Muscle of arm (tissue), 14 donors: ENCODE results near the gene ATP13A1. TPM values are rescaled to one million over a fixed set of nuclear protein-coding genes. Genes with fewer than 3 reads are reported as not detected.
"Not testable (repeated sequence)": the region's sequence is repeated elsewhere in the genome, so short reads cannot be mapped to it uniquely, and the experiment has no call there.

Experiments
- DNase-seq: peaks from one replicate; pipeline ENCODE4 v3.0.0-alpha.2; 2013
- long read RNA-seq, 11 donors: transcript quantifications; one replicate each; lab custom pipeline, GENCODE V29; 2026
- polyA plus RNA-seq, 12 donors: library from polyadenylated mRNA; unstranded; fragments of 120-200 nt; gene quantifications; one replicate each; pipeline ENCODE4 v1.2.1, GENCODE V29; 2013; ENCODE audit not compliant: insufficient read length in 12 of 12

Gene ATP13A1
- 10 to 100 TPM in 11 of 12 donors, not detected in 1; 19.2 to 42.9 (median 24.8) TPM for polyA plus RNA-seq
- long read RNA-seq, donor 1, partial matches to known transcripts, result 5 of 8 reads
- long read RNA-seq, donor 1, other reads (novel, unspliced or antisense), result 0 of 8 reads
- long read RNA-seq, donor 2, partial matches to known transcripts, result 0 of 2 reads
- long read RNA-seq, donor 2, other reads (novel, unspliced or antisense), result 0 of 2 reads
- long read RNA-seq, donor 3, result 0 reads
- long read RNA-seq, donor 4, result 0 reads
- long read RNA-seq, donor 5, partial matches to known transcripts, result 6 of 10 reads
- long read RNA-seq, donor 5, other reads (novel, unspliced or antisense), result 0 of 10 reads
- long read RNA-seq, donor 6, result 0 reads
- long read RNA-seq, donor 7, result 0 reads
- long read RNA-seq, donor 8, partial matches to known transcripts, result 0 of 2 reads
- long read RNA-seq, donor 8, other reads (novel, unspliced or antisense), result 0 of 2 reads
- long read RNA-seq, donor 9, result 0 reads
- long read RNA-seq, donor 10, partial matches to known transcripts, result 0 of 1 reads
- long read RNA-seq, donor 10, other reads (novel, unspliced or antisense), result 0 of 1 reads
- long read RNA-seq, donor 11, partial matches to known transcripts, result 0 of 2 reads
- long read RNA-seq, donor 11, other reads (novel, unspliced or antisense), result 0 of 2 reads

GRCh38 chr19:19663256-19664120, at the start of gene ATP13A1:
TSS of gene ATP13A1 (minus strand) at chr19:19663676. CDS start at chr19:19663666, 10 bp downstream.
- peak; percentile 96 for DNase-seq

GRCh38 chr19:19711934-19712828, 48.7 kb upstream of the ATP13A1 start:
- no peak for DNase-seq

GRCh38 chr19:19711306-19711933, 47.9 kb upstream of the ATP13A1 start:
- no peak for DNase-seq

- DNase-seq, result no peak
These were observed 47.0 kb upstream of the ATP13A1 start for GRCh38 chr19:19710506-19710905.

GRCh38 chr19:19704836-19705235, 41.4 kb upstream of the ATP13A1 start:
- no peak for DNase-seq

- not testable (repeated sequence) for DNase-seq
These were observed 37.0 kb upstream of the ATP13A1 start for GRCh38 chr19:19700493-19700892.

- DNase-seq, result no peak
These were observed 34.1 kb upstream of the ATP13A1 start for GRCh38 chr19:19697589-19697988.

- no peak for DNase-seq
These were observed 32.9 kb upstream of the ATP13A1 start for GRCh38 chr19:19696386-19696785.

GRCh38 chr19:19691683-19692082, 28.2 kb upstream of the ATP13A1 start:
- DNase-seq, result no peak

- not testable (repeated sequence) for DNase-seq
These were observed 25.5 kb upstream of the ATP13A1 start for GRCh38 chr19:19689023-19689422.

- DNase-seq, result no peak
These were observed 23.6 kb upstream of the ATP13A1 start for GRCh38 chr19:19687090-19687489.

GRCh38 chr19:19686580-19686979, 23.1 kb upstream of the ATP13A1 start:
- DNase-seq, result no peak

- not testable (repeated sequence) for DNase-seq
These were observed 22.6 kb upstream of the ATP13A1 start for GRCh38 chr19:19686119-19686518.

GRCh38 chr19:19679176-19680073, 15.9 kb upstream of the ATP13A1 start:
- no peak for DNase-seq

GRCh38 chr19:19677579-19677978, 14.1 kb upstream of the ATP13A1 start:
- DNase-seq, result no peak

- DNase-seq, result no peak
These were observed 10.8 kb upstream of the ATP13A1 start for GRCh38 chr19:19674315-19674714.

- DNase-seq, result no peak
These were observed 9.3 kb upstream of the ATP13A1 start for GRCh38 chr19:19672816-19673215.

- DNase-seq, result no peak
These were observed 6.6 kb upstream of the ATP13A1 start for GRCh38 chr19:19670070-19670551.
